Mesenchymal stem cell (in vitro differentiated cells and primary cell): ENCODE measurements around the gene GAS7.
"Not testable (repeated sequence)": the region's sequence is repeated elsewhere in the genome, so short reads cannot be mapped to it uniquely, and the experiment has no call there.

Source experiments
- DNase-seq: peaks from one replicate; pipeline ENCODE4 v3.0.0-alpha.2; 2013
- H2AFZ ChIP-seq: one replicate; pipeline ENCODE4 v1.6.1; 2013; ENCODE audit warnings: low read depth, mild to moderate bottlenecking, control low read depth, inconsistent platforms, low read length, moderate library complexity
- H2AK5ac ChIP-seq: 2 replicates; pipeline ENCODE4 v1.6.1; 2013; ENCODE audit warnings: low read length, moderate library complexity, mild to moderate bottlenecking, inconsistent platforms; ENCODE audit not compliant: severe bottlenecking
- H2BK120ac ChIP-seq: one replicate; pipeline ENCODE4 v1.6.1; 2013; ENCODE audit warnings: low read depth, mild to moderate bottlenecking, inconsistent platforms, low read length, moderate library complexity
- H2BK12ac ChIP-seq, 2 experiments: one replicate each; pipeline ENCODE4 v1.6.1; 2013; ENCODE audit warnings: inconsistent platforms in 2 of 2, low read length in 2 of 2, mild to moderate bottlenecking in 2 of 2, moderate library complexity in 2 of 2, control low read depth in 1 of 2
- H2BK15ac ChIP-seq: one replicate; pipeline ENCODE4 v1.6.1; 2013; ENCODE audit warnings: mild to moderate bottlenecking, low read depth, inconsistent platforms; ENCODE audit not compliant: poor library complexity, severe bottlenecking
- H2BK5ac ChIP-seq: 2 replicates; pipeline ENCODE4 v1.6.1; 2013; ENCODE audit warnings: low read depth, mild to moderate bottlenecking, low read length, control low read depth, inconsistent platforms; ENCODE audit not compliant: poor library complexity, severe bottlenecking
- H3K14ac ChIP-seq, 2 experiments: one replicate each; pipeline ENCODE4 v1.6.1; 2013; ENCODE audit warnings: inconsistent platforms in 2 of 2, low read length in 2 of 2, control low read depth in 1 of 2, mild to moderate bottlenecking in 1 of 2, moderate library complexity in 1 of 2
- H3K18ac ChIP-seq, 2 experiments: one replicate each; pipeline ENCODE4 v1.6.1; 2013; ENCODE audit warnings: inconsistent platforms in 2 of 2, low read length in 2 of 2, control low read depth in 1 of 2, low read depth in 1 of 2, mild to moderate bottlenecking in 1 of 2
- H3K23ac ChIP-seq, 2 experiments: one replicate each; pipeline ENCODE4 v1.6.1; 2013; ENCODE audit warnings: inconsistent platforms in 2 of 2, low read length in 2 of 2, mild to moderate bottlenecking in 2 of 2, moderate library complexity in 2 of 2, control low read depth in 1 of 2
- H3K27ac ChIP-seq: 2 replicates; pipeline ENCODE4 v1.5.1; 2013; ENCODE audit warnings: mild to moderate bottlenecking, moderate library complexity, low read length, control low read depth, inconsistent platforms; ENCODE audit not compliant: poor library complexity, severe bottlenecking
- H3K27me3 ChIP-seq, 2 experiments: 2 replicates each; pipeline versions ENCODE4 v1.6.1 to v1.7.0; 2013; ENCODE audit warnings: low read length in 2 of 2, mild to moderate bottlenecking in 2 of 2, moderate library complexity in 2 of 2, control low read depth in 1 of 2, inconsistent platforms in 1 of 2; ENCODE audit not compliant: control insufficient read depth in 1 of 2, insufficient read depth in 1 of 2
- H3K36me3 ChIP-seq, 2 experiments: 2 replicates each; pipeline versions ENCODE4 v1.6.1 to v1.7.0; 2013; ENCODE audit warnings: low read length in 2 of 2, control low read depth in 1 of 2, inconsistent platforms in 1 of 2, low read depth in 1 of 2, mild to moderate bottlenecking in 1 of 2; ENCODE audit not compliant: insufficient read depth in 2 of 2, control insufficient read depth in 1 of 2
- H3K4ac ChIP-seq, 2 experiments: one replicate each; pipeline ENCODE4 v1.6.1; 2013; ENCODE audit warnings: inconsistent platforms in 2 of 2, low read length in 2 of 2, mild to moderate bottlenecking in 2 of 2, moderate library complexity in 2 of 2, control low read depth in 1 of 2, low read depth in 1 of 2
- H3K4me1 ChIP-seq: 2 replicates; pipeline ENCODE4 v1.6.1; 2013; ENCODE audit warnings: low read depth, low read length, control low read depth; ENCODE audit not compliant: control insufficient read depth, insufficient read depth
- H3K4me2 ChIP-seq: 2 replicates; pipeline ENCODE4 v1.6.1; 2013; ENCODE audit warnings: low read length, mild to moderate bottlenecking, inconsistent platforms; ENCODE audit not compliant: poor library complexity, severe bottlenecking
- H3K4me3 ChIP-seq, 2 experiments: 2 replicates each; pipeline versions ENCODE4 v1.5.1 to v1.7.0; 2013; ENCODE audit warnings: low read length in 2 of 2, mild to moderate bottlenecking in 2 of 2, control low read depth in 1 of 2, low read depth in 1 of 2; ENCODE audit not compliant: insufficient read depth in 1 of 2
- H3K79me1 ChIP-seq: replicated peaks from 2 replicates; pipeline ENCODE4 v1.6.1; 2013; ENCODE audit warnings: mild to moderate bottlenecking, control low read depth, low read length, inconsistent platforms; ENCODE audit not compliant: poor library complexity, severe bottlenecking
- H3K9ac ChIP-seq: 2 replicates; pipeline ENCODE4 v1.7.0; 2013; ENCODE audit warnings: mild to moderate bottlenecking, low read length, moderate library complexity
- H3K9me3 ChIP-seq: 2 replicates; pipeline ENCODE4 v1.7.0; 2013; ENCODE audit warnings: mild to moderate bottlenecking, low read length; ENCODE audit not compliant: control insufficient read depth
- H4K8ac ChIP-seq: one replicate; pipeline ENCODE4 v1.6.1; 2013; ENCODE audit warnings: inconsistent platforms, mild to moderate bottlenecking, low read length, moderate library complexity
- H4K91ac ChIP-seq: one replicate; pipeline ENCODE4 v1.6.1; 2013; ENCODE audit warnings: mild to moderate bottlenecking, low read length, inconsistent platforms
- WGBS: methylation state at CpG from one replicate; pipeline ENCODE4 v1.1.7; 2013; ENCODE audit warnings: mixed read lengths; 5-methylcytosine and 5-hydroxymethylcytosine counted together

The GAS7 gene

DNA sequence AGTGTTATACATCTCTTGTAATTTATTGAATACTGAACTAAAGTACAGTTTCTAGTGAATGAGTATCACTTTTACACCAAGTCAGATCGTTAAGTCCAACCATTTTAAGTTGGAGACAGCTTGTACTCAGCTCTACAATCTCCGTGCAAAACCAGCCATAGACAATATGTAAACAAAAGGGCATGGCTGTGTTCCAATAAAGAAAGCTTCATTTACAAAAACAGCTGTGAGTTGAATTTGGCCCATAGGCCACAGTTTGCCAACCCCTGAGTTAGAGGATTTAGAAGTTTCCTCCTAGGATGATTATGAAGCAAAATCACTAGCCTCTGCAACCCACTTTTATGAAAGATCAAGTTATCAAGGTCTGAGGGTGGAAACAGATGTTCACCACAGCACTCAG is 187.7 kb downstream of the GAS7 start:
- Histone ChIP-seq H3K9me3 (no peaks in the 10 kb centered on the region), H3K4ac (no peak overlapping the region), H3K4me3 (no peak overlapping the region), H2BK5ac (no peak overlapping the region), H2BK120ac (no peak overlapping the region), H3K18ac (no peak overlapping the region), H2AK5ac (no peak overlapping the region), H3K4me1 (peaks cover 2% of the 10 kb centered on the region), H3K4me2 (no peak overlapping the region), H2AFZ (no peak overlapping the region), H2BK15ac (no peak overlapping the region), H2BK12ac (no peak overlapping the region), H3K14ac (no peak overlapping the region), H3K27me3 (no peaks in the 10 kb centered on the region), H3K23ac (no peak overlapping the region), H3K79me1 (no peaks in the 10 kb centered on the region), H4K8ac (no peak overlapping the region), H3K9ac (no peak overlapping the region), H3K27ac (no peak overlapping the region), H3K36me3 (no peaks in the 10 kb centered on the region), H4K91ac (no peak overlapping the region)
- 67% methylated on average over 1 of the region's 2 CpGs for WGBS
- DNase-seq, result peak; percentile 36

DNA sequence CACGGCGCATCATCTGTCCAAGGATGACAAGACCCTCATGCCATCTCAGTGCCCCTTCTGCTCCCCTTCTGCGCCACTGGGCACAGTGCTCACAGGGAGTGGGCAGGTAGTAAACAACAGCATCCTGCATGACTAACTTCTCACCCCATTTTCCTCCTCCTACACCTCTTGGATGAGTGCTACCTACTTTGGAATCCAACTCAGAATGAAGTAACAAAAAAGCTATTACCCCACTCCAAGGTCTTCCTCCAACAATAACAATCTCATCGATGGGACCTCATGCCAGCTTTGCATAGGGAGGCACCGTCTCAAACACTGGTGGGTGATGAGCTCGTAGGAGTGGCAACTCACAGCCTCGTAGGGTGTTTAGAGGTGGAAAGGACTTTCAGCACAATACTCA is 194.7 kb downstream of the GAS7 start:
- Histone ChIP-seq H2AFZ (no peak overlapping the region), H3K36me3 (no peaks in the 10 kb centered on the region), H3K23ac (no peak overlapping the region), H4K91ac (no peak overlapping the region), H3K9me3 (no peaks in the 10 kb centered on the region), H3K4me3 (no peak overlapping the region), H3K79me1 (peaks cover 4% of the 10 kb centered on the region), H3K27ac (no peak overlapping the region), H3K14ac (no peak overlapping the region), H3K18ac (no peak overlapping the region), H2BK120ac (no peak overlapping the region), H3K4me2 (no peak overlapping the region), H3K4me1 (no peaks in the 10 kb centered on the region), H2BK12ac (no peak overlapping the region), H2BK5ac (no peak overlapping the region), H3K9ac (no peak overlapping the region), H3K4ac (no peak overlapping the region), H2BK15ac (no peak overlapping the region), H2AK5ac (no peak overlapping the region), H4K8ac (no peak overlapping the region), H3K27me3 (peaks cover 0 to 6% of the 10 kb centered on the region in 2 experiments)
- 93% methylated on average over 7 of the region's 7 CpGs for whole genome bisulfite sequencing
- no peak for DNase-seq

DNA sequence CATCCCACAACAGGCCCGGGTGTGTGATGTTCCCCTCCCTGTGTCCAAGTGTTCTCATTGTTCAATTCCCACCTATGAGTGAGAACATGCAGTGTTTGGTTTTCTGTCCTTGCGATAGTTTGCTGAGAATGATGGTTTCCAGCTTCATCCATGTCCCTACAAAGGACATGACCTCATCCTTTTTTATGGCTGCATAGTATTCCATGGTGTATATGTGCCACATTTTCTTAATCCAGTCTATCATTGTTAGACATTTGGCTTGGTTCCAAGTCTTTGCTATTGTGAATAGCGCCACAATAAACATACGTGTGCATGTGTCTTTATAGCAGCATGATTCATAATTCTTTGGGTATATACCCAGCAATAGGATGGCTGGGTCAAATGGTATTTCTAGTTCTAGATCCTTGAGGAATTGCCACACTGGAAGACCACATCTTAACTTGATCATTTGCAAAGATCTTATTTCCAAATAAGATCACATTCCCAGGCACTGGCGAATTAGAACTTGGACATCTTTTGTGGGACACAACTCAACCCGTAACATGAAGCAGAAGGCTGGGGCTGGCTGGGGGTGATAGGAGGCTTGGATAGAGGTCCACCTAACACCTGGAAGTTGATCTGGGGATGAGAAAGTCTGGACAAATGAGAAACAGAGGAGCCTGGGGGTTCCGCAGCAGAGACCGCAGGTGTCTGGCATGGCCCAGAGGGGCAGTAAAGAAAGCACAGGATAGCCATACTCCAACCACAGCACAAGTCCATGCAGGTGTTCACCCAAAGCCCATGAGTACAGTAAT is 195.6 kb downstream of the GAS7 start:
- H2BK120ac ChIP-seq, H3K4me2 ChIP-seq, H3K4me3 ChIP-seq, H3K9ac ChIP-seq, H3K23ac ChIP-seq, H3K27me3 ChIP-seq, H2AFZ ChIP-seq, DNase-seq, H3K9me3 ChIP-seq, H2AK5ac ChIP-seq, H3K14ac ChIP-seq, H3K18ac ChIP-seq, H3K4ac ChIP-seq, H4K91ac ChIP-seq, H2BK12ac ChIP-seq, H3K79me1 ChIP-seq, H3K4me1 ChIP-seq, H2BK5ac ChIP-seq, H4K8ac ChIP-seq, H2BK15ac ChIP-seq, H3K36me3 ChIP-seq, H3K27ac ChIP-seq: not testable (repeated sequence)
- WGBS, result 97% methylated on average over 5 of the region's 8 CpGs

DNA sequence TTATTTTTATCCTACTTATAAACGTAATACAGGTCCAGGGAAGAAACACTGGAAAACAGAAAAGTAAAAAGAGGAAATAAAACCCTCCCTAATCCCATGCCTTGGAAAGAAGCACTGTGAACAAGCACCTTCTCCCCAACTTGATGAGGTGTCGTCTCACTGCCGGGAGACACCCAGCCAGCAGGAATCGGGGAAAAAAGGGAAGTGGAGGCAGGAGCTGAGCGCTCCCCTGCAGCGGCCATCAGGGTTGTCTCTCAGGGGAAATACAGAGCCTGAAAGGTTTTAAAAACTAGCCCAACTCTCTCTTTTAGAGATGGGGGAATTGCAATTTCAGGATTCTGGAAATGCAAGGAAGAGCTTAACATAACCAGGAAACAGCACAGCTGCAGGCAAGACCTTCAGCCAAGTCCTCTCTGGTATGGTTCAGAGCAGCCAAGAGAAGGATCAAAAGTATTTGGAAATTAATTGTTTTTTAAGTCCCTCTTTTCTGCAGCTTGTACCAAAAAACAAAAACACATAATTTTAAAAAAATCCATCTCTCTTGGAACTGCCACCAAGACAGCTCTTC is 197.0 kb downstream of the GAS7 start:
- no peak overlapping the region for H4K91ac ChIP-seq
- no peaks in the 10 kb centered on the region for H3K36me3 ChIP-seq
- H3K79me1 ChIP-seq, result peaks cover 4% of the 10 kb centered on the region
- H3K14ac ChIP-seq, result no peak overlapping the region
- no peak for DNase-seq
- H3K23ac ChIP-seq, result no peak overlapping the region
- no peak overlapping the region for H2BK12ac ChIP-seq
- no peak overlapping the region for H4K8ac ChIP-seq
- WGBS, result 98% methylated on average over 4 of the region's 6 CpGs
- H2BK5ac ChIP-seq, result no peak overlapping the region
- no peak overlapping the region for H2BK15ac ChIP-seq
- H3K4me2 ChIP-seq, result no peak overlapping the region
- peaks cover 0 to 6% of the 10 kb centered on the region in 2 experiments for H3K27me3 ChIP-seq
- H2AFZ ChIP-seq, result no peak overlapping the region
- H3K9ac ChIP-seq, result no peak overlapping the region
- no peaks in the 10 kb centered on the region for H3K4me1 ChIP-seq
- H3K4ac ChIP-seq, result no peak overlapping the region
- no peaks in the 10 kb centered on the region for H3K9me3 ChIP-seq
- no peak overlapping the region for H3K18ac ChIP-seq
- H3K4me3 ChIP-seq, result no peak overlapping the region
- H2AK5ac ChIP-seq, result no peak overlapping the region
- H3K27ac ChIP-seq, result no peak overlapping the region
- H2BK120ac ChIP-seq, result no peak overlapping the region
